T1000 (cell line): ENCODE data around the gene ABCC3.

Source experiments
- DNase-seq: peaks from one replicate; lab custom pipeline; 2025; ENCODE audit warnings: mixed read lengths; lab: John Stamatoyannopoulos, UW

The ABCC3 gene, protein sequence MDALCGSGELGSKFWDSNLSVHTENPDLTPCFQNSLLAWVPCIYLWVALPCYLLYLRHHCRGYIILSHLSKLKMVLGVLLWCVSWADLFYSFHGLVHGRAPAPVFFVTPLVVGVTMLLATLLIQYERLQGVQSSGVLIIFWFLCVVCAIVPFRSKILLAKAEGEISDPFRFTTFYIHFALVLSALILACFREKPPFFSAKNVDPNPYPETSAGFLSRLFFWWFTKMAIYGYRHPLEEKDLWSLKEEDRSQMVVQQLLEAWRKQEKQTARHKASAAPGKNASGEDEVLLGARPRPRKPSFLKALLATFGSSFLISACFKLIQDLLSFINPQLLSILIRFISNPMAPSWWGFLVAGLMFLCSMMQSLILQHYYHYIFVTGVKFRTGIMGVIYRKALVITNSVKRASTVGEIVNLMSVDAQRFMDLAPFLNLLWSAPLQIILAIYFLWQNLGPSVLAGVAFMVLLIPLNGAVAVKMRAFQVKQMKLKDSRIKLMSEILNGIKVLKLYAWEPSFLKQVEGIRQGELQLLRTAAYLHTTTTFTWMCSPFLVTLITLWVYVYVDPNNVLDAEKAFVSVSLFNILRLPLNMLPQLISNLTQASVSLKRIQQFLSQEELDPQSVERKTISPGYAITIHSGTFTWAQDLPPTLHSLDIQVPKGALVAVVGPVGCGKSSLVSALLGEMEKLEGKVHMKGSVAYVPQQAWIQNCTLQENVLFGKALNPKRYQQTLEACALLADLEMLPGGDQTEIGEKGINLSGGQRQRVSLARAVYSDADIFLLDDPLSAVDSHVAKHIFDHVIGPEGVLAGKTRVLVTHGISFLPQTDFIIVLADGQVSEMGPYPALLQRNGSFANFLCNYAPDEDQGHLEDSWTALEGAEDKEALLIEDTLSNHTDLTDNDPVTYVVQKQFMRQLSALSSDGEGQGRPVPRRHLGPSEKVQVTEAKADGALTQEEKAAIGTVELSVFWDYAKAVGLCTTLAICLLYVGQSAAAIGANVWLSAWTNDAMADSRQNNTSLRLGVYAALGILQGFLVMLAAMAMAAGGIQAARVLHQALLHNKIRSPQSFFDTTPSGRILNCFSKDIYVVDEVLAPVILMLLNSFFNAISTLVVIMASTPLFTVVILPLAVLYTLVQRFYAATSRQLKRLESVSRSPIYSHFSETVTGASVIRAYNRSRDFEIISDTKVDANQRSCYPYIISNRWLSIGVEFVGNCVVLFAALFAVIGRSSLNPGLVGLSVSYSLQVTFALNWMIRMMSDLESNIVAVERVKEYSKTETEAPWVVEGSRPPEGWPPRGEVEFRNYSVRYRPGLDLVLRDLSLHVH (N-terminal part only)

GRCh38 chr17:50634224-50634914, at the start of gene ABCC3:
Gene ABCC3 (plus strand): TSS chr17:50634881. CDS start chr17:50634937, 56 bp downstream.
- peak; percentile 74 for DNase-seq

DNA sequence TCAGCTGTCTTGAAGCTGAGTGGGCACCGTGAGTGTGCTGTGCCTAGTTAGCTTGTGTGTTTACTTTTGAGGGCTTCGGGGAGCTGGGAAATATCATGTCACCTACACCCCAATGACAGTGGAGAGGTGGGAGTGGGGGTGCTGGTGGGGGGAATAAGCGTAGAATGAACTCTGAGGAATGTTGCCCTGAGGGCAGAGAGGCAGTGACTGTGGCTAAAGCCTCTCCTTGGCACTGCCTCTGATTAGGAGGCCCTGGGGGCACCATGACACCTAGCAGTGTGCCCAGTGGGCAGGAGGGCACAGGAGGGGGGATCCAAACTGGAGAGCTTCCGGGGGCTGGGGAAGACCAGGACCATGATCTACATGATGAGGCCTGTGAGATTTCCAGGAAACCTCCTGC, 49.3 kb upstream of the ABCC3 start:
- no peak for DNase-seq

- no peak for DNase-seq
These were observed 48.8 kb upstream of the ABCC3 start for GRCh38 chr17:50585891-50586290.

DNA sequence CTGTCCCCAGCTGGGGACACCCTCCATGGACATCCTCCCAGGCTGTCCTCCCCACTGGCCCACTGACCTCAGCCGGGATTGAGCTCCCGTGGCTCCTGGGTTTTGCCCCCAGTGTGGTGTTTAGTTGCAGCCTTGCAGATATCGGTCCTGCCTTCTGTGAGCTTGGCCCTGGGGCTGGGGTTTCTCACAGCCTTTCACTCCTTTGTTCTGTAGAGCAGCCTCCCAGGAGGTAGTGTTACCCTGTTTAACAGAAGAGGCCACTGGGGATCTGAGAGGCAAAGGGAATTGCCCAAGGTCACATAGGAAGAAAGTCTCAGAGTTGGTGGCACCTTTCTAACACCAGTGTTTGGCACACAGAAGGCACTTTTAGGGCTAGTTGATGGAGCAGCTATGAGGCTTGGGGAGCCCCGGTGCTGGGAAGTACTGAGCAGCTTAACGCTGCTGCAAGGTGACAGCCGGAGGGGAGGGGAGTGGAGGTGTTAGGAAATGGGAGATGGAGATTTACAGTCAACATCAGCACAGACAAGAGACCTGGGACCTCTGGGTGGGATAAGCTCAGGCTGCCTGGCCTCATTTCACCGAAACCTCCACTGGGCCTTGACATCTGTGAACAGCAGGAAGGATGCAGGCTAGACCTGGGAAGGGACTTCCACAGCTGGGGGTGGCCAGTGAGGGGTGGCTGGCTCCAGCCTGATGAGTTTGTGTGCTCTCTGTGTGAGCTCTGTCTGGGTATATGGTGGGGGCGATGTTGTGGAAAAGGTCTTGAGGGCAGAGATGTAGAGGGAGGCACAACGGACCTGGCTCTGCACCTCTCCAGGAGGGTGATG, 48.0 kb upstream of the ABCC3 start:
- no peak for DNase-seq

DNA sequence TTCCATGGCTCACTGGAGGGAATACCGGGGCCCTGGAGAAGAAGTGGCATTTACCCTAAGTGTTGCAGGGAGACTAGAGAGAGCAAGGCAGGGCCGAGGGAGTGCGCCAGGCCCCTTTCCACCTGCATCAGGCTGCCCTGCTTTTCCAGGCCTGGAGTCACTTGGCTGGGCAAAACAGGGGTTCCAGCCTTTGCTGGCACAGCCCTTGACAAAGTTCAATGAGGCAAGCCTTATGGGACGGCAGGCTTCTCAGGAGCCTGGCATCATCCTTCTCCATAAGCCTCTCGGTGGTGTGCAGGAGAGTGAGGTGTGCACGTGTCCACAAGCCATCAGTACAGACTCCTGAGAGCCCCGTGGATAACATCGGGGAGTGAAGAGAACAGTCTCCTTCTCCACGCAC, 47.1 kb upstream of the ABCC3 start:
- no peak for DNase-seq

- no peak for DNase-seq
These were observed 46.2 kb upstream of the ABCC3 start for GRCh38 chr17:50588391-50589049.

- DNase-seq, result no peak
These were observed 45.5 kb upstream of the ABCC3 start for GRCh38 chr17:50589095-50589705.

DNA sequence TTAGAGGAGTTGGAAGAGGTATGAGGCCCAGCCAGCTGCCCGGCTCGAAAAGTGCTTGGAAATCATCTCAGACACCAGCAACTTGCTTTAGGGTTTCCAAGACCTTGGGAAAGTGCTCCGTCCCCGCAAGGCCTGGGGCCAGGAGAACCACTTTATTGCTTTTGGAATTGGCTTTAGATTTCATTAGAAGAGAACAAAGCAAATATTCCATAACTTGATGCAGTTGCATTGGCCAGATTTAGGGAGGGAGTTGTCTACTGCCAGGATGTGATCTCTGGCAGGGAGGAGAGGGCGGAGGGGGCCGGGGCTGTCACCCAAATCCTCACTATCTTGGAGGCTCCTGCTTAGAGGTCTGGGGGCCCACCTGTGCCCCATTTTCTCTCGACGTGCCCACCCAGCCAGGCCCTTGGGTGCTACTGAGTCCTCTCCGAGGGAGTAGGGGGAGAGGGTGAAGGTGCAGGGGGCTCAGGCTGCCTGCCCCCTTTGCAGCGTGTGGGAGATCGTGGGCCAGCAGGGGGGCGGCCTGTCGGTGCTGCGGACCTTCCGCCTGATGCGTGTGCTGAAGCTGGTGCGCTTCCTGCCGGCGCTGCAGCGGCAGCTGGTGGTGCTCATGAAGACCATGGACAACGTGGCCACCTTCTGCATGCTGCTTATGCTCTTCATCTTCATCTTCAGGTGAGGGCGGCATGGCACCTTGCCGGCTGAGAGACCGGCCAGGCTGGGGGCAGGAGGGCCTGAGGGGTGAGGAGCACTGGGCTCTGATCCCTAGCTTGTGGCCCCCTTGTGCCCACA, 43.5 kb upstream of the ABCC3 start:
- DNase-seq, result no peak

DNA sequence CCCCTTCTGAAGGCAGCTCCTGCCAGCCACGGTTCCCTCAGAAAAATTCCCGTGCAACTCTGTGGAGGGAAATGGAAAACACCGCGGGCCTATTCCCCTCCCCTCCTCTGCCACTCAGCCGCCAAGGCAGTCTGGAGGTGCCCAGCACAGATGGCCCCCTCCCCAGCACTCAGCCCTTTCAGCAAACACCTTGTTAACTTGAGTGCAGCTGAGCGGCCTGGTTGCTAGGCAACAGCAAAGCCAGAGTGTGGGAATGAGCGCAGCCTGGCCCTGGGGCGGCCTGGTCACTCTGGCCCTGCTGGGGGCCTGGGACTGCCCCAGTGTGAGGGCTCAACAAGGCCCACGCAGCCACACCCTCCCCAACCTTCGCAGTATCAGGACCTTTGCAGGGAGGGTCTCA, 41.4 kb upstream of the ABCC3 start:
- no peak for DNase-seq

GRCh38 chr17:50594128-50594823, 40.4 kb upstream of the ABCC3 start:
- no peak for DNase-seq

DNA sequence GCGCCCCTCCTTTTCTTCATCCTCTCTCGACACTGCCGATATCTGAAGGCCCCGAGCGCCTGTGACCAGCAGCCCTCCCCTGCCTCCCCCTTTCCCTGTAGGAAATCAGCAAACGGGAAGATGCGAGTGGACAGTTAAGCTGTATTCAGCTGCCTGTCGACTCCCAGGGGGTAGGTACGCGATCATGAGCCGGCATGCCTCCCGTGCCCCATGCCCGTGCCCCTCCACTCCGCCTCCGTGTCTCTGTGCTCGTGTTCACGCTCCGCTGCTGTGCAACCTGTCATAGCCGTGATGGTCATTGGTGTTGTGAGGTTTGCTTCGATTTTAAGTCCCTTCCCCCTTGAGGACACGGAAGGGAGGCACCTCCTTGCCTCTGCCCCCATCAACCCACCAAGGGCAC, 39.8 kb upstream of the ABCC3 start:
- no peak for DNase-seq

- DNase-seq, result no peak
These were observed 38.3 kb upstream of the ABCC3 start for GRCh38 chr17:50596191-50597037.

GRCh38 chr17:50598487-50598886, 36.2 kb upstream of the ABCC3 start:
- no peak for DNase-seq

DNA sequence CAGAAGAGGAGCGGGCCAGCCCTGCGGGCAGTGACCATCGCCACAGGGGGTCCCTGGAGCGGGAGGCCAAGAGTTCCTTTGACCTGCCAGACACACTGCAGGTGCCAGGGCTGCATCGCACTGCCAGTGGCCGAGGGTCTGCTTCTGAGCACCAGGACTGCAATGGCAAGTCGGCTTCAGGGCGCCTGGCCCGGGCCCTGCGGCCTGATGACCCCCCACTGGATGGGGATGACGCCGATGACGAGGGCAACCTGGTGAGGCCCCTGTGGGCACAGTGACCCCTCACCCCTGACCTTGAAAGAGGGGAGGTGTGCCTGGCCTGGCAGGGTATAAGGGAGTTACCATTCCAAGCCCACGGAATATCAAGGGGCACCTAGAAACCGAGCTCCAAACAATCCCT, 35.1 kb upstream of the ABCC3 start:
- no peak for DNase-seq

GRCh38 chr17:50601823-50602375, 32.8 kb upstream of the ABCC3 start:
- DNase-seq, result no peak

- no peak for DNase-seq
These were observed 31.8 kb upstream of the ABCC3 start for GRCh38 chr17:50602836-50603235.

DNA sequence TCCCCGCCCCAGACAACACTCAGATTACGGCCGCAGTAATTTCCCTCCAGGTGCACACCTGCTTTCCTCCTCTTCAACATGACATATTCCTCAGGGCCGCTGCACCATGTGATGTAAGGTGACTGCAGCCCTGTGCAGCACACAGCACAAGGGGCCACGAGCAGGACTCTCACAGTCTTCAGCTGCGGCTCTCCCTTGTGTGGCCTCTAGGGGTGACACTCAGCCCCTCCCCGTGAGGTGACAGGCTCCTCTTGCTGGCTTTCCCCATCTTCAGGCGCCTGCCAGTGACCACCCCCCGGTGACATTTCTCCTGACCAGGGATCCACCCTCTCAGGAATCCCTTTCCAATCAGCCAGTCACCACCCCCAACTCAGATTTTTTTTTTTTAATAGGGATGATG, 31.3 kb upstream of the ABCC3 start:
- no peak for DNase-seq
